Suprapubic skin (tissue), 4 donors: ENCODE results near the gene ZNF410. TPM values are rescaled to one million over a fixed set of nuclear protein-coding genes. Genes with fewer than 3 reads are reported as not detected.
"Not testable (repeated sequence)": the region's sequence is repeated elsewhere in the genome, so short reads cannot be mapped to it uniquely, and the experiment has no call there.

ENCODE experiments used
- DNase-seq, 2 donors: peaks; one replicate each; pipeline ENCODE4 v3.0.0-alpha.2; 2019; ENCODE audit warnings: low spot score in 2 of 2
- H3K27ac ChIP-seq: fragments of 200-600 bp; sonication (generic); one replicate; pipeline ENCODE4 v1.5.1; 2019
- H3K27me3 ChIP-seq: fragments of 200-600 bp; sonication (generic); one replicate; pipeline ENCODE4 v1.5.1; 2019
- H3K36me3 ChIP-seq: fragments of 200-600 bp; sonication (generic); one replicate; pipeline ENCODE4 v1.5.1; 2019
- H3K4me1 ChIP-seq: fragments of 200-600 bp; sonication (generic); one replicate; pipeline ENCODE4 v1.5.1; 2019
- H3K4me3 ChIP-seq: fragments of 200-600 bp; sonication (generic); one replicate; pipeline ENCODE4 v1.5.1; 2019; ENCODE audit warnings: mild to moderate bottlenecking
- H3K9me3 ChIP-seq: fragments of 200-600 bp; sonication (generic); one replicate; pipeline ENCODE4 v1.5.1; 2019
- EP300 ChIP-seq: sonication (generic); formaldehyde crosslinking; IDR thresholded peaks from one replicate; pipeline ENCODE4 v1.6.1; 2017; ENCODE audit warnings: antibody characterized with exemption
- POLR2A ChIP-seq, 2 donors: fragments of 450-650 bp; IDR thresholded peaks; one replicate each; pipeline ENCODE4 v1.6.1; 2017; ENCODE audit warnings: antibody characterized with exemption in 2 of 2, mild to moderate bottlenecking in 2 of 2, moderate library complexity in 2 of 2
- POLR2AphosphoS5 ChIP-seq, 3 donors: sonication (generic); formaldehyde crosslinking; IDR thresholded peaks; one replicate each; pipeline ENCODE4 v1.6.1; 2017; ENCODE audit warnings: antibody characterized with exemption in 3 of 3
- WGBS: methylation state at CpG from one replicate; pipeline ENCODE4 v1.1.5; 2018; 5-methylcytosine and 5-hydroxymethylcytosine counted together
- total RNA-seq, 4 donors: library from RNA; depleted of rRNA; stranded (reverse); fragments of >200 nt; gene quantifications; one replicate each; pipeline ENCODE4 v1.1.0, GENCODE V29; 2016
- TF ChIP-seq, protein P1 (sequence below), 2 donors: fragments of 200-600 bp in 1 of 2; fragments of 450-650 bp in 1 of 2; sonication (generic) in 1 of 2; IDR thresholded peaks; one replicate each; pipeline ENCODE4 v1.5.1; 2016 to 2019; ENCODE audit warnings: antibody characterized with exemption in 2 of 2, mild to moderate bottlenecking in 1 of 2, moderate library complexity in 1 of 2

ZNF410 gene
- total RNA-seq, 4 donors from 2014 or later = 51.9 to 71.2 (median 60.4) TPM

DNA sequence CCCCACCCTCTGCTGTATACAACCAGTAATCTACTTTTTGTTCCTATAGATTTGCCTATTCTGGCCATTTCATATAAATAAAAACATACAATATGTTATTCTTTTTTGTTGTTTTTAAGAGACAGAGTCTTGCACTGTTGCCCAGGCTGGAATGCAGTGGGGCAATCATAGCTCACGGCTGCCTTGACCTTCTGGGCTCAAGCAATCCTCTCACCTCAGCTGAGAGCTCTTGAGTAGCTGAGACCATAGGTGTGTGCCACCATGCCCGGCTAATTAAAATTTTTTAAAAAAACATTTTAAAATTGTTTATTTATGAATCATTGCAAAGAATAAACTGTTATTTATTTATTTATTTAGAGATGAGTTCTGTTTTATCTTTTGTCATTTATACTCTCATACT, 23.4 kb upstream of the ZNF410 start:
- 96% methylated on average over 2 of the region's 2 CpGs for WGBS
- H3K4me1 ChIP-seq = no peaks in the 10 kb centered on the region
- DNase-seq = no peak
- no peaks in the 10 kb centered on the region for H3K27me3 ChIP-seq
- no peak overlapping the region for H3K27ac ChIP-seq
- H3K9me3 ChIP-seq = no peaks in the 10 kb centered on the region
- no peak overlapping the region for H3K4me3 ChIP-seq
- TF ChIP-seq EP300 (no peak), POLR2AphosphoS5 (IDR thresholded peaks at IDR 0.05) (no peak), POLR2A (IDR thresholded peaks at IDR 0.05) (no peak)
- TF ChIP-seq, protein P1, sequence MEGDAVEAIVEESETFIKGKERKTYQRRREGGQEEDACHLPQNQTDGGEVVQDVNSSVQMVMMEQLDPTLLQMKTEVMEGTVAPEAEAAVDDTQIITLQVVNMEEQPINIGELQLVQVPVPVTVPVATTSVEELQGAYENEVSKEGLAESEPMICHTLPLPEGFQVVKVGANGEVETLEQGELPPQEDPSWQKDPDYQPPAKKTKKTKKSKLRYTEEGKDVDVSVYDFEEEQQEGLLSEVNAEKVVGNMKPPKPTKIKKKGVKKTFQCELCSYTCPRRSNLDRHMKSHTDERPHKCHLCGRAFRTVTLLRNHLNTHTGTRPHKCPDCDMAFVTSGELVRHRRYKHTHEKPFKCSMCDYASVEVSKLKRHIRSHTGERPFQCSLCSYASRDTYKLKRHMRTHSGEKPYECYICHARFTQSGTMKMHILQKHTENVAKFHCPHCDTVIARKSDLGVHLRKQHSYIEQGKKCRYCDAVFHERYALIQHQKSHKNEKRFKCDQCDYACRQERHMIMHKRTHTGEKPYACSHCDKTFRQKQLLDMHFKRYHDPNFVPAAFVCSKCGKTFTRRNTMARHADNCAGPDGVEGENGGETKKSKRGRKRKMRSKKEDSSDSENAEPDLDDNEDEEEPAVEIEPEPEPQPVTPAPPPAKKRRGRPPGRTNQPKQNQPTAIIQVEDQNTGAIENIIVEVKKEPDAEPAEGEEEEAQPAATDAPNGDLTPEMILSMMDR (IDR thresholded peaks at IDR 0.05) = no peak
- H3K36me3 ChIP-seq = peaks cover 27% of the 10 kb centered on the region

DNA sequence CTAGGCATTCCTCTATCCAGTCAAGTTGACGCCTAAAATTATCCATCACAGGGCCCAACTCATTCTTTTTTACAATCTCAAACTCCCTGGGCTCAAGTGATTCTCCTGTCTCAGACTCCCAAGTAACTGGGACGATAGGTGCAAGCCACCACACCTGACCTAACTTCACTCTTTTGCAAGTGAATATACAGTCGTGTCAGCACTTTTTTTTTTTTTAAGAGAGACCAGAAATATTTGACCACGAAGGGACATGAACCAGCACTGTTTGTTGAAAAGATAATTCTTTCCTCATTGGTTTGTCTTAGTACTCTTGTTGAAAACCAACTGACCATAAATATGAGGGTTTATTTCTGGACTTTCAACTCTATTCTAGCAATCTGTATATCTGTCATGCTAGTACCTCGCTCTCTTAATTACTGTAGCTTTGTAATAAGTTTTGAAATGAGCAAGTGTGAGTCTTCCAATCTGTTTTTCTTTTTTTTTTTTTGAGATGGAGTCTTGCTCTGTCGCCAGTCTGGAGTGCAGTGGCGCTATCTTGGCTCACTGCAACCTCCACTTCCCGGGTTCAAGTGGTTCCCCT, 21.0 kb upstream of the ZNF410 start:
- WGBS = 89% methylated on average over 8 of the region's 8 CpGs
- Histone ChIP-seq H3K27ac (no peak overlapping the region), H3K27me3 (no peaks in the 10 kb centered on the region), H3K9me3 (no peaks in the 10 kb centered on the region), H3K36me3 (peaks cover 27% of the 10 kb centered on the region), H3K4me1 (no peaks in the 10 kb centered on the region), H3K4me3 (no peak overlapping the region)
- no peak for DNase-seq
- no peak for TF ChIP-seq POLR2AphosphoS5 (IDR thresholded peaks at IDR 0.05)
- TF ChIP-seq, protein P1 (IDR thresholded peaks at IDR 0.05) = no peak
- TF ChIP-seq POLR2A (IDR thresholded peaks at IDR 0.05) = no peak

DNA sequence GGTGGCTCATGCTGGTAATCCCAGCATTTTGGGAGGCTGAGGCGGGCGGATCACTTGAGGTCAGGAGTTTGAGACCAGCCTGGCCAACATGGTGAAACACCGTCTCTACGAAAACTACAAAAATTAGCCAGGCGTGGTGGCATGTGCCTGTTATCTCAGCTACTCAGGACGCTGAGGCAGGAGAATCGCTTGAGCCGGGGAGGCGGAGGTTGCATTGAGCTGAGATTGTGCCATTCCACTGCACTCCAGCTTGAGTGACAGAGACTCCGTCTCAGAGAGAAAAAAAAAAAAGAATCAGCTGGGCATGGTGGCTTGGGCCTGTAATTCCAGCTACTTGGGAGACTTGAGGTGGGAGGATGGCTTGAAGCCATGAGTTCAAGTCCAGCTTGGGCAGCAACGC, 16.9 kb upstream of the ZNF410 start:
- DNase-seq = not testable (repeated sequence)
- 95% methylated on average over 11 of the region's 11 CpGs for WGBS

DNA sequence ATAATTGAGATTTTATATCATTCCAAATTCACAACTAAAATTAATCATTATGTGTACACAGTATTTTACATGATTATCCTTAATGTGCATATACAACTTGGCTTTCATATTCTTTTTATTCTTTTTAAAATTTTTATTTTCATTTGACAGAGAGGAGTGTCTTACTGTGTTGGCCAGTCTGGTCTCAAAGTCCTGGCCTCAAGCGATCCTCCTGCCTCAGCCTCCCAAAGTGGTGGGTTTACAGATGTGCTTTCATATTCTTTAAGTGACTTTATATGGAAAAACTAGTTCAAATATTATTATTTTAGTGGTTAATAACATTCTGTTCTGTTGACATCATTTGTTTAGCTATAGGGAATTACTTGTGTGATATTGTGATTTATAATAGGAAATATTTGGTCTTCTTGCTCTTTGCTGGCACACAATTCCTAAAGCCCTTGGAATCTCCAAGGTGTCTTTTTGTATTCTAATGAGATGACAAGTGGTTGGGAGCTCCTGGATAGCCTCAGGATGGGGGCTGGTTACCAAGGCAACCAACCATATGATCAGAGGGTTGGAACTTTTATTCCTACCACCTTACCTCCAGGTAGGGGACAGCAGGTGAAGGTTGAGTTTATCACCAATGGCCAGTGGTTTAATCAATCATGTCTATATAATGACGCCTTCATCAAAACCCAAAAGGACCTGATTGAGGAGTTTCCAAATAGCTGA, 16.0 kb upstream of the ZNF410 start:
- TF ChIP-seq EP300 = no peak
- no peak for TF ChIP-seq POLR2A (IDR thresholded peaks at IDR 0.05)
- TF ChIP-seq, protein P1 (IDR thresholded peaks at IDR 0.05) = no peak
- TF ChIP-seq POLR2AphosphoS5 (IDR thresholded peaks at IDR 0.05) = no peak
- Histone ChIP-seq H3K9me3 (no peaks in the 10 kb centered on the region), H3K27ac (no peak overlapping the region), H3K36me3 (no peaks in the 10 kb centered on the region), H3K4me1 (no peaks in the 10 kb centered on the region), H3K4me3 (no peak overlapping the region), H3K27me3 (no peaks in the 10 kb centered on the region)
- WGBS = 98% methylated on average over 2 of the region's 2 CpGs
- DNase-seq = no peak

More for the DNA sequence above, 16.9 kb upstream of the ZNF410 start:
- H3K27me3 ChIP-seq, H3K9me3 ChIP-seq, H3K4me3 ChIP-seq, H3K4me1 ChIP-seq, H3K27ac ChIP-seq, H3K36me3 ChIP-seq: not testable (repeated sequence)

DNA sequence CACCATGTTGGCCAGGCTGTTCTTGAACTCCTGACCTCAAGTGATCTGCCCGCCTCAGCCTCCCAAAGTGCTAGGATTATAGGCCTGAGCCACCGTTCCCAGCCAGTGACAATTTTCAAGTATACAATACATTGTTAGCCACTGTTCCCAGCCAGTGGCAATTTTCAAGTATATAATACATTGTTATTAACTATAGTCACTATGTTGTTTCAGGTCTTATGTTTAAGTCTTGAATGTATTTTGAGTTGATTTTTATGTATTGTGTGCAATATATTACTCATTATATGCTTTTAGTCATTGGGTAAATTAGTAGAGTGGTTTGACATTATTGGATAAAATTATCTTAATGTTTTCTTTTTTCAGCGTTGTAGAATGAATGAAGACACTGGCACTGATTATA, 13.0 kb upstream of the ZNF410 start:
- no peaks in the 10 kb centered on the region for H3K36me3 ChIP-seq
- TF ChIP-seq, protein P1 (IDR thresholded peaks at IDR 0.05) = no peak
- TF ChIP-seq EP300 = no peak
- no peak for TF ChIP-seq POLR2A (IDR thresholded peaks at IDR 0.05)
- TF ChIP-seq POLR2AphosphoS5 (IDR thresholded peaks at IDR 0.05) = no peak
- H3K27me3 ChIP-seq = no peaks in the 10 kb centered on the region
- no peak overlapping the region for H3K27ac ChIP-seq
- DNase-seq = no peak
- H3K4me3 ChIP-seq = no peak overlapping the region
- 96% methylated on average over 3 of the region's 3 CpGs for WGBS
- no peaks in the 10 kb centered on the region for H3K9me3 ChIP-seq
- no peaks in the 10 kb centered on the region for H3K4me1 ChIP-seq
